Jurkat, Clone E6-1 (cell line): ENCODE results near the gene SPTB.

Experiments used
- DNase-seq: peaks from one replicate; pipeline ENCODE4 v3.0.0-alpha.2; 2011; ENCODE audit warnings: low read depth, low spot score
- H3K4me3 ChIP-seq: 2 replicates; pipeline ENCODE4 v1.5.1; 2011; ENCODE audit warnings: mild to moderate bottlenecking, low read length, control low read depth, moderate library complexity

SPTB gene

DNA sequence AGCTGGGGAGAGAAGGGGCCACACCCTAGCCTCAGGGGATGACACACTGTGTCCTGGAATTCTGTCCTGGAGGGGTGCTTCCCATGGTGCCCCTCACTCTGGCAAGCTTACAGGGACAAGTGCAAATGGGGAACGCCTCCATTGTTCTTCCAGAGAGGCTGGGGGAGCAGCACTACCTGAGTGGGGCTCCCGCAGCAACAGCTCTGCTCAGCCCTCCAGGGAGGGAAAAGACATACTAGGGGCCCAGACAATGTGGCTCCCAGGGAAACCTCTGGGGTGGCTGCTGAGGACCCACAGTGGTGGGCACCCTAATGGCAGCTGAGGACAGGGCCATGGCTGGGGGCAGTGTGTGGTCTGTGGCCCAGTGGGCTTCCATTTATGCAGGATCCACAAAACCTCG is 106.1 kb downstream of the SPTB start:
- no peak overlapping the region for H3K4me3 ChIP-seq

DNA sequence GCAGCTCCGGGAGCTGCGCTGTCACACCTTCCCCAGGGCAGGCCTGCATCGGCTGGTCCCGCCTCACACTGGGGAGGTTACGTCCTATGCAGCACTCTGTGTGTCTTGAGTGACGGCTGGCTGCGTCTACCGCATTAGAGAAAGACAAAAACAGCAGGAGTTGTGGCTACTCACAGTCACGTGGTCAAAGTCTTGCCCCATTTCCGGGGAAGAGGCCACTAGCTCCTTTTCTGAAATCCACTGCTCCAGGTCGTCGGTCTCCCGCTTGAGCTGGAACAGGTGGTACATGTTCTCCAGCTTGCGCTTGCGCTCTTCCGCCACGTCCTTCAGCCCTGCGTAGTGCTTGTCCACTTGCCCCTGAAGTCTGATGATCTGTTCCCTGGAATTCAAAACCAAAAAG is 106.7 kb downstream of the SPTB start:
- no peak overlapping the region for H3K4me3 ChIP-seq
- DNase-seq, result no peak

More for the DNA sequence above, 106.1 kb downstream of the SPTB start:
- no peak for DNase-seq

DNA sequence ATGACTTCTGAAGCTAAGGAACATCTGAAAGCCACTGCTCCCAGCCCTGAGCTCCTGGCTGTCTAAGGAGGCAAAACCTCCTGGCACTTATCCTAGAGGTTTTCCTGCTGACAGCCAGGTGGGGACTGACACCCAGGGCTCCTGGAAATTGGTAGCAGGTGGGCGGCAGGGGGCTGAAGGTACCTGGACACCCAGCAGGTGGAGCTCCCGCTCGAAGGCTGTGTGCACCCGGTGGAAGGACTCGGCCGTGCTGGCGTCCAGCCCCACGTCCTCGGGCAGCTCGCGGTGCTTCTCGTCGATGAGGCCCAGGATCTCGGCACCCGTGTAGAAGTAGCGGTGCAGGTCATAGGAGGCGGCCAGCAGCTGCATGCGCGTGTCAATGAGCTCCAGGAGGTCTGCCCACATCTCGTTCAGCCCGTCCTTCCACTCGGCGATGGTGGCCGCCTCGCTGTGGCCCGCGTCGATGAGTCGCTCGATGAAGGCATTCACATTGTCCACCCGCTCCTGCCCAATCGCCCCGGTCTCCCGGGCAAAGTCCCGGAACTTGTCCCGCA is 107.2 kb downstream of the SPTB start:
- no peak overlapping the region for H3K4me3 ChIP-seq
- DNase-seq, result no peak

- H3K4me3 ChIP-seq, result no peak overlapping the region
- no peak for DNase-seq
Measured at GRCh38 chr14:64771161-64771560, 108.5 kb downstream of the SPTB start.

GRCh38 chr14:64770751-64771150 is 109.0 kb downstream of the SPTB start:
- no peak overlapping the region for H3K4me3 ChIP-seq
- DNase-seq, result no peak

GRCh38 chr14:64769096-64770020 is 110.3 kb downstream of the SPTB start:
- DNase-seq, result no peak
- H3K4me3 ChIP-seq, result no peak overlapping the region

- H3K4me3 ChIP-seq, result no peak overlapping the region
- no peak for DNase-seq
Measured at GRCh38 chr14:64768401-64769095, 111.2 kb downstream of the SPTB start.

- no peak overlapping the region for H3K4me3 ChIP-seq
- DNase-seq, result no peak
Measured at GRCh38 chr14:64767215-64767964, 112.3 kb downstream of the SPTB start.

GRCh38 chr14:64766430-64767151 is 113.1 kb downstream of the SPTB start:
- no peak overlapping the region for H3K4me3 ChIP-seq
- no peak for DNase-seq

DNA sequence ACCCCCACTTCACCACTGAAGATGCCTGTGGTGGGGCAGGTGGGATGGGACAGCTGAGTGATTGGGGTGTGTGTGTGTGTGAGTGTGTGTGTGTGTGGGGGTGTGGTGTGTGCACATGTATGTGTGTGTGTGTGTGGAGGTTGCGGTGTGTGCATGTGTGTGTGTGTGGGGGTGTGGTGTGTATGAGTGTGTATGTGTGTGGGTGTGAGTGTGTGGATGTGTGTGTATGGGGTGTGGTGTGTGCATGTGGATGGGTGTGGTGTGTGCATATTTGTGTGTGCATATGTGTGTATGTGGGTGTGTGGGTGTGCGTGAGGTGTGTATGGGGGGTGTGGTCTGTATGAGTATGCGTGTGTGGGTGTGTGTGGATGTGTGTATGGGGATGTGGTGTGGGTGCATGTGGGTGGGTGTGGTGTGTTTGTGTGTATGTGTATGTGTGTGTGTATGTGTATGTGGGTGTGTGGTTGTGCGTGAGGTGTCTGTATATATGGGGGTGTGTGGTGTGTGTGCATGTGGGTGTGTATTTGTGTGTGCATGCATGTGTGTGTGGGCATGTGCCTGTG is 113.9 kb downstream of the SPTB start:
- H3K4me3 ChIP-seq, result no peak overlapping the region

DNA sequence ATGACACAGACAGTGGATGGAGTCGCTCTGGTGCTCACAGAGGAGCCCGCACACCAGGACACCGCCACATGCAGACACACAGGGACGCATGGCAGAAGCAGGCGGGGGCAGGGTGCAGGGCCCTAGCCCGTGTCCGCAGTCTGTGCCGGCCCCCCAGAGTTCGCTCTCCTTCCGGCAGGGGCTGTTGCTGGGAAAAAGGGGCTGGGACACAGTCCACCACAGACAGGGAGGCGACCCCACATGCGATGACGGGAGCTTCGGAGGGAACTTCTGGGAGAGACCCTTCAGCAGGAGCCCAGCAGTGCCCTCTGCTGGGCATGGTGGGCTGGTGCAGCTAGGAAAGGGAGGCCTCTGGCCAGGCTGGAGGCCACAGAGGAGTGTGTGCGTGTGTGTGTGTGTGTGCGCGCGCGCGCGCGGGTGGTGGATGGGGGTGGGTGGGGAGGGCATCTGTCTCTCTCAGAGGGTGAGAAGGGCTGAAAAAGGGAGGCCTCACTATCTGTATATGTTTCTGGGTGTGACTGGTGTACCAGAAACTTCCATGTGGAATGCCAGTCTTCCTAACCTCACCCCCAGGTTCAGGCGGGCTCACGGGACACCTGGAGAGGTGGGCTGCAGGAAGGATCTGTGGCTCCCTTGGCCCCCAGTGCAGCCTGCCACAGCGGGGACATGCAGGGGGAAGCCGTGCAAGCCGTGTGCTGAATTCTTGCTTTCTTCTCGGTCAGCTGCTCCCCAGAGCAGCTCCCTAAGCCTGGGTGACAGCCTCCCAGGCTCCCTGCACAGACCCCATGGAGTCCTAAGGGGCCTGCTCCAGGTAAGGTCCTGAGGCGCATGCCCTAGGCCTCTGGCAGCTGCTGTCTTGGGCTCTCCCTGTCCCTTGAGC is 114.8 kb downstream of the SPTB start:
- peak; percentile 51 for DNase-seq
- no peak overlapping the region for H3K4me3 ChIP-seq

More for the DNA sequence above, 113.9 kb downstream of the SPTB start:
- no peak for DNase-seq

DNA sequence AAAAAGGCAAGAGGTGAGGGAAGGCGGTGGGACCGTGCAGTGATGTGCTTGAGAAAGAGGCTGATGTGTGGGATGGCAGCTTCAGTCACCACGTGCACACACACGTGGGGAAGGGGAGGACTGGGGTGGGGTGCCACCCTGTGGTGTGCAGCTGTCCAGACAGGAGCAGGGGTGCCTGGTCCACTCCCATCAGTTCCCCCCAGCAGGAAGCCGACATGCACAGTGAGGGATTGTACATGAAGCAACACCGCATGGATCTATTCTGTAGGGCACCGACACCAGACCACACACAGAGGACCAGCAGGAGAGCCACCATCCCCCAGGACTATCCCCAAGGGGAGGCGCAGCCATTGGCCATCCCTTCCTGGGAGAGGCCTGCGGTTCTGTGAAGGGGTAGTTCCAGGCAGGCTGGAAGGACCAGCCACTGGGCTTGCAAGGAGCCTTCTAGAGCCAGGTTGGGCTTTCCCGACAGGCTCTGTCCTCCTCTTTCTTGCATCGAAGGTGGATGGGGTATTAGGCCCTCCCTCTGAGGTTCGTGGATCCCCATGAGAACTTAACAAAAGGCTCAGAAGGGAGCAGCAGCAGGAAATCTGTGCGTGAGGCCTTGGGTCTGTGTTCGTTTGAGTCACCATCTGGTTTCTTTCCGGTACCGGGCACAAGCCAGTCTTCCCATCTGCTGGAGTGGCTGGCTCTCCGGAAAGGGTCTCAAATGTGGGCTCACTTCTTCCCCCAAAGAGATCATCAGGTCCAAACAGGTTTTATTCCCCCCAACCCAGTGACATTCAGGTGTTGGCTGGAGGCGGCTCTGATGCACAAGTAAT is 115.7 kb downstream of the SPTB start:
- no peak for DNase-seq
- no peak overlapping the region for H3K4me3 ChIP-seq

DNA sequence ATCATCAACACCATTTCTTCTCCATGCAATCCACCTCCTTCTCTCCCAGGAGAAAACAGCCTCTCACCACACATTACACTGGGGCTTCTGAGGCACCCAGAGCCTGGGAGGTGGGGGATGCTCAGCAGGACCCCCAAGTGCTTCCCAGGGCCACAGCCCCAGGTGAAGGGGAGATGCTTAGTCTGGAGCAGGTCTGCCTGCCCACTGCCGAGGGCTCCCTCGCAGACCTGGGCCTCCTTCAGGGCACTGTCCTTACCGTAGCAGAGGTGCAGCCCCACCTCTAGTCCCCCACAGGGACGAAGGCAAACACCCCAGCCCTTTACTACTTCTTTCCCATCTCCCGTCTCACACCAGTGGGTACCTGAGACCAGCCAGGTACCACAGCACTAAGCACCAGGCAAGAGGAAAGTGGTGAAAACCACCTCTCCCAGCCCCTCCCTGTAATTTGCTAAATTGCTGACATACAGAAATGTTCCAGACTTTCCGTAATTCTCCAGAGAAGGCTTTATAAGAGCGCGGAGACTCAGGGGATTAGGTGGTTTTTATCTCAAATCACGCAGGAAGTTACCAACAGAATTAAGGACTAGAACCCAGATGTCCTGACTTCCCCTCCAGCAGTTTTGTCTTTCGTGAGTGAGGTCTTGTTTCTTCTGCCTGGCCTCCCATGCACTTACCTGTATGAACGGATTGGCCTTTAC is 116.5 kb downstream of the SPTB start:
- H3K4me3 ChIP-seq, result no peak overlapping the region
- no peak for DNase-seq

GRCh38 chr14:64762044-64763034 is 117.4 kb downstream of the SPTB start:
- H3K4me3 ChIP-seq, result no peak overlapping the region
- peak; percentile 41 for DNase-seq

DNA sequence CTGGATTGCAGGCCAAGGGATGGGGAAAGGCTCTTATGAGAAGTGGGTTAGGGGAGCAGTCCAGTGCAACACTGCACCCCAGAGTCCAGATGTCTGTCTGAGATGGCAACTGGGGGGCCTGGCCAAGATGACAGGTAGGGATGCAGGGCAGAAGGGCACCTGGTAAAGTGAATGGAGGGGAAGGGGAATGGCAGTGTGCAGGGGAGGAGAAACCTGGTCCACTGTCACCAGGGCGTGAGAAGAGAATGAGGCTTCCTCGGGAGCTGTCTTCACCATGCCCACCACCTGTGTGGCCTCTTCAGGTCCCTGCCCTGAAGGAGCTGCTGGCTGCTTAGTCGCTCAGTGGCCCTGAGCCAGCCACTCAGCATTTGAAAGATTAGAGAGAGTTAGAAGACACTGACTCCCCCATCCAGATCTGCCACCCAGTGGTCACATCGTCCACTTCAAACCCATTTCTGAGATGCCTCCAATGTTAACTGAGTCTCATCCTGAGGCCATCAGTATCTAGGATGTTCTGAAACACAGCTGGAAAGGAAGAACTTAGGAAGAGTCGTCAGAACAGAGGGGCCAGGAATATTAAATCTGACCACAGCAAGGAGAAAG is 118.2 kb downstream of the SPTB start:
- no peak overlapping the region for H3K4me3 ChIP-seq
- DNase-seq, result no peak
